H1 (cell line): ENCODE data around the gene AFF1. TPM values are rescaled to one million over a fixed set of nuclear protein-coding genes. Genes with fewer than 3 reads are reported as not detected.

Source experiments
- CTCF ChIA-PET: fragments of 300-600 bp; sonication (Branson Sonifier 250); formaldehyde crosslinking; loops from one replicate; lab custom pipeline; 2021; ENCODE audit not compliant: partially characterized antibody; lab: Charles Lee
- POLR2A ChIA-PET: fragments of 300-600 bp; sonication (Branson Sonifier 250); formaldehyde crosslinking; loops from one replicate; lab custom pipeline; 2021; ENCODE audit warnings: inconsistent platforms; ENCODE audit not compliant: partially characterized antibody; lab: Charles Lee
- DNase-seq, 2 experiments: peaks; one replicate each; pipeline versions ENCODE4 v3.0.0 to v3.0.0-alpha.2; 2010 to 2022; ENCODE audit warnings: low spot score in 2 of 2, low read depth in 1 of 2, mixed read lengths in 1 of 2
- FAIRE-seq: peaks from 2 replicates; lab custom pipeline; 2011; peaks lifted over from hg19 to GRCh38; lab: Jason Lieb, UNC
- H2AFZ ChIP-seq: 2 replicates; pipeline ENCODE4 v1.8.1; 2012; ENCODE audit warnings: low read length, inconsistent platforms
- H2AK5ac ChIP-seq: 2 replicates; pipeline ENCODE4 v1.6.1; 2013; ENCODE audit warnings: low read depth, low read length
- H2BK120ac ChIP-seq: replicated peaks from 2 replicates; pipeline ENCODE3; 2013; ENCODE audit warnings: low read depth, low read length, inconsistent platforms
- H2BK12ac ChIP-seq: 2 replicates; pipeline ENCODE4 v1.6.1; 2013; ENCODE audit warnings: low read depth, low read length
- H2BK15ac ChIP-seq: 2 replicates; pipeline ENCODE4 v1.6.1; 2013; ENCODE audit warnings: low read length
- H2BK20ac ChIP-seq: 2 replicates; pipeline ENCODE4 v1.6.1; 2013; ENCODE audit warnings: low read length
- H2BK5ac ChIP-seq: 2 replicates; pipeline ENCODE4 v1.6.1; 2013; ENCODE audit warnings: low read depth, low read length
- H3K14ac ChIP-seq: 2 replicates; pipeline ENCODE4 v1.6.1; 2013; ENCODE audit warnings: inconsistent platforms; ENCODE audit not compliant: insufficient read length
- H3K18ac ChIP-seq: 2 replicates; pipeline ENCODE4 v1.6.1; 2013; ENCODE audit warnings: low read length; ENCODE audit errors: extremely low read depth
- H3K23ac ChIP-seq: 2 replicates; pipeline ENCODE4 v1.6.1; 2013; ENCODE audit warnings: inconsistent platforms; ENCODE audit not compliant: insufficient read length
- H3K23me2 ChIP-seq: 2 replicates; pipeline ENCODE4 v1.6.1; 2013; ENCODE audit warnings: low read depth, low read length
- H3K27ac ChIP-seq: 2 replicates; pipeline ENCODE4 v1.6.1; 2011; ENCODE audit warnings: low read depth, low read length, inconsistent platforms
- H3K27me3 ChIP-seq, 4 experiments: replicated peaks in 1 of 4; 1 replicate in 1 of 4; 2 replicates in 3 of 4; pipeline versions ENCODE4 v1.6.1 to v1.8.1; 2011 to 2013; ENCODE audit warnings: low read length in 3 of 4, mild to moderate bottlenecking in 3 of 4, inconsistent platforms in 2 of 4, mixed read lengths in 2 of 4, moderate library complexity in 1 of 4; ENCODE audit not compliant: control insufficient read depth in 3 of 4, insufficient read depth in 3 of 4; ENCODE audit errors: extremely low read depth in 1 of 4
- H3K36me3 ChIP-seq, 4 experiments: 2 replicates each; pipeline versions ENCODE4 v1.6.1 to v1.8.1; 2011 to 2013; ENCODE audit warnings: mild to moderate bottlenecking in 4 of 4, low read length in 3 of 4, moderate library complexity in 2 of 4, control low read depth in 1 of 4, inconsistent platforms in 1 of 4; ENCODE audit not compliant: insufficient read depth in 4 of 4, control insufficient read depth in 2 of 4
- H3K4ac ChIP-seq: replicated peaks from 2 replicates; pipeline ENCODE3; 2013; ENCODE audit warnings: low read length, low read depth, mixed read lengths, inconsistent platforms; ENCODE audit not compliant: insufficient read length
- H3K4me1 ChIP-seq, 4 experiments: replicated peaks in 1 of 4; 1 replicate in 1 of 4; 2 replicates in 3 of 4; pipeline versions ENCODE4 v1.6.1 to v1.8.1; 2011 to 2013; ENCODE audit warnings: low read length in 3 of 4, inconsistent platforms in 2 of 4, mixed read lengths in 1 of 4; ENCODE audit not compliant: insufficient read depth in 4 of 4, control insufficient read depth in 3 of 4
- H3K4me2 ChIP-seq, 2 experiments: 2 replicates each; pipeline versions ENCODE4 v1.6.1 to v1.8.1; 2011 to 2013; ENCODE audit warnings: low read depth in 2 of 2, low read length in 2 of 2, control low read depth in 1 of 2, inconsistent platforms in 1 of 2, mild to moderate bottlenecking in 1 of 2; ENCODE audit not compliant: insufficient read depth in 1 of 2
- H3K4me3 ChIP-seq, 4 experiments: fragments of 200-600, 300-600 bp in 1 of 4; sonication (generic), shearing (Covaris generic), sonication (Bioruptor Twin) in 1 of 4; 2 replicates each; pipeline versions ENCODE4 v1.5.1 to v1.8.1; 2011 to 2016; ENCODE audit warnings: low read length in 4 of 4, low read depth in 3 of 4, control low read depth in 2 of 4, inconsistent platforms in 2 of 4, mild to moderate bottlenecking in 2 of 4, mixed read lengths in 1 of 4, moderate library complexity in 1 of 4; ENCODE audit not compliant: insufficient read depth in 2 of 4; ENCODE audit errors: extremely low read depth in 1 of 4
- H3K56ac ChIP-seq: replicated peaks from 2 replicates; pipeline ENCODE3; 2013; ENCODE audit warnings: low read depth, mild to moderate bottlenecking, mixed read lengths, low read length, inconsistent platforms; ENCODE audit not compliant: insufficient read length
- H3K79me1 ChIP-seq: 2 replicates; pipeline ENCODE4 v1.6.1; 2013; ENCODE audit warnings: low read depth, low read length, control low read depth
- H3K79me2 ChIP-seq, 2 experiments: 2 replicates each; pipeline versions ENCODE4 v1.6.1 to v1.8.1; 2012 to 2013; ENCODE audit warnings: low read length in 2 of 2, mild to moderate bottlenecking in 2 of 2, inconsistent platforms in 1 of 2; ENCODE audit not compliant: insufficient read depth in 2 of 2, control insufficient read depth in 1 of 2
- H3K9ac ChIP-seq, 4 experiments: replicated peaks in 1 of 4; 1 replicate in 1 of 4; 2 replicates in 3 of 4; pipeline versions ENCODE4 v1.6.1 to v1.8.1; 2011 to 2013; ENCODE audit warnings: low read depth in 3 of 4, low read length in 3 of 4, control low read depth in 2 of 4, mild to moderate bottlenecking in 2 of 4, moderate library complexity in 2 of 4, inconsistent platforms in 1 of 4; ENCODE audit errors: extremely low read depth in 1 of 4
- H3K9me3 ChIP-seq, 2 experiments: 2 replicates each; pipeline versions ENCODE4 v1.6.1 to v1.8.1; 2012 to 2013; ENCODE audit warnings: mild to moderate bottlenecking in 2 of 2, moderate library complexity in 2 of 2, control low read depth in 1 of 2, inconsistent platforms in 1 of 2, low read depth in 1 of 2, low read length in 1 of 2, mixed read lengths in 1 of 2; ENCODE audit not compliant: insufficient read depth in 2 of 2
- H4K20me1 ChIP-seq, 2 experiments: replicated peaks in 1 of 2; 2 replicates each; pipeline versions ENCODE3 to v1.8.1; 2011 to 2013; ENCODE audit warnings: inconsistent platforms in 2 of 2, low read length in 2 of 2, mild to moderate bottlenecking in 1 of 2; ENCODE audit not compliant: insufficient read depth in 2 of 2, control insufficient read depth in 1 of 2
- H4K5ac ChIP-seq: 2 replicates; pipeline ENCODE4 v1.6.1; 2013; ENCODE audit warnings: low read length, low read depth, mixed read lengths, inconsistent platforms; ENCODE audit not compliant: insufficient read length
- H4K8ac ChIP-seq: 2 replicates; pipeline ENCODE4 v1.8.0; 2013; ENCODE audit warnings: mild to moderate bottlenecking, moderate library complexity, low read length, inconsistent platforms; ENCODE audit not compliant: insufficient read depth; ENCODE audit errors: extremely low read depth
- H4K91ac ChIP-seq: replicated peaks from 2 replicates; pipeline ENCODE3; 2013; ENCODE audit warnings: low read length, mixed read lengths, inconsistent platforms; ENCODE audit not compliant: insufficient read length
- ATF2 ChIP-seq: IDR thresholded peaks from 2 replicates; pipeline ENCODE4 v1.6.1; 2012; ENCODE audit warnings: low read length, inconsistent platforms
- BRCA1 ChIP-seq: IDR thresholded peaks from 2 replicates; pipeline ENCODE4 v1.6.1; 2012; ENCODE audit warnings: low read depth, low read length, improper control_type of control experiment
- CEBPB ChIP-seq: IDR thresholded peaks from 2 replicates; pipeline ENCODE4 v1.6.1; 2012; ENCODE audit warnings: low read depth, low read length
- EP300 ChIP-seq, 2 experiments: IDR thresholded peaks; 1 replicate in 1 of 2; 2 replicates in 1 of 2; pipeline ENCODE4 v1.6.1; 2011 to 2012; ENCODE audit warnings: low read depth in 2 of 2, low read length in 2 of 2, mild to moderate bottlenecking in 2 of 2, borderline replicate concordance in 1 of 2, inconsistent platforms in 1 of 2, moderate library complexity in 1 of 2
- FOSL1 ChIP-seq: IDR thresholded peaks from 2 replicates; pipeline ENCODE4 v1.6.1; 2011; ENCODE audit warnings: mild to moderate bottlenecking, low read depth, low read length, moderate library complexity; ENCODE audit not compliant: insufficient read depth
- GTF2F1 ChIP-seq: IDR thresholded peaks from 2 replicates; pipeline ENCODE4 v1.6.1; 2012; ENCODE audit warnings: low read depth, low read length, improper control_type of control experiment, borderline replicate concordance
- JUN ChIP-seq: IDR thresholded peaks from 2 replicates; pipeline ENCODE4 v1.6.1; 2011; ENCODE audit warnings: low read depth, mild to moderate bottlenecking, improper control_type of control experiment, low read length
- KDM1A ChIP-seq: fragments of 200-600, 300-600 bp; sonication (generic); IDR thresholded peaks from 2 replicates; pipeline ENCODE4 v1.7.1; 2016; ENCODE audit warnings: mild to moderate bottlenecking, low read length, borderline replicate concordance
- NANOG ChIP-seq: IDR thresholded peaks from 2 replicates; pipeline ENCODE4 v1.6.1; 2011; ENCODE audit warnings: low read length, low read depth, mild to moderate bottlenecking, inconsistent platforms; ENCODE audit not compliant: insufficient read depth, poor library complexity, severe bottlenecking
- NRF1 ChIP-seq: IDR thresholded peaks from 2 replicates; pipeline ENCODE4 v1.6.1; 2011; ENCODE audit warnings: mild to moderate bottlenecking, low read depth, low read length, improper control_type of control experiment
- POU5F1 ChIP-seq: IDR thresholded peaks from 2 replicates; pipeline ENCODE4 v1.6.1; 2011; ENCODE audit warnings: low read depth, mild to moderate bottlenecking, low read length, moderate library complexity
- TAF7 ChIP-seq: optimal IDR thresholded peaks from 2 replicates; pipeline ENCODE3; 2011; ENCODE audit warnings: low read depth, mild to moderate bottlenecking, inconsistent platforms, low read length, moderate library complexity, borderline replicate concordance
- TEAD4 ChIP-seq: IDR thresholded peaks from 2 replicates; pipeline ENCODE4 v1.6.1; 2012; ENCODE audit warnings: low read depth, low read length, inconsistent platforms, mixed read lengths
- WGBS, 2 experiments: shearing (Covaris generic) in 1 of 2; methylation state at CpG; one replicate each; pipeline versions ENCODE4 v1.1.6 to v1.1.7; 2013 to 2015; ENCODE audit warnings: low lambda C conversion rate in 2 of 2, mixed read lengths in 2 of 2, inconsistent platforms in 1 of 2, low coverage in 1 of 2, missing lambda C conversion rate in 1 of 2; ENCODE audit not compliant: insufficient replicate concordance in 2 of 2, insufficient coverage in 1 of 2, insufficient read length in 1 of 2; ENCODE audit errors: extremely low coverage in 1 of 2, missing lambda C conversion rate in 1 of 2; 5-methylcytosine and 5-hydroxymethylcytosine counted together
- polyA plus RNA-seq, 7 experiments: library from polyadenylated mRNA; depleted of rRNA in 3 of 7; stranded (reverse) in 5 of 7; unstranded in 2 of 7; fragments of >200 nt in 5 of 7; fragments of 200-250 nt in 2 of 7; gene quantifications; 1 replicate in 5 of 7; 2 replicates in 1 of 7; 4 replicates in 1 of 7; pipeline versions ENCODE4 v1.2.1 to v1.2.3, GENCODE V29; 2011 to 2013; ENCODE audit warnings: missing spikeins in 2 of 7, mixed read lengths in 2 of 7
- total RNA-seq: library from RNA; stranded (reverse); fragmentation: NEBNext Ultra II Directional; extraction: Animal tissue kit (Norgen Biotek cat#: 25700); gene quantifications from 2 replicates; pipeline ENCODE4 v1.2.1, GENCODE V29; 2021

Gene AFF1
- total and polyA plus RNA-seq, 2 of the 8 experiments (the other 6 are each of a cell fraction or from before 2014, with no cell fraction given) = 14.8 to 85.5 TPM

- Histone ChIP-seq H4K20me1 (no peaks in the 10 kb centered on the region), H3K23me2 (no peaks in the 10 kb centered on the region), H3K79me2 (no peaks in the 10 kb centered on the region), H3K18ac (no peak overlapping the region), H4K5ac (no peak overlapping the region), H2AFZ (no peak overlapping the region), H3K9ac (no peak overlapping the region), H3K36me3 (peaks cover 5 to 41% (median 9%) of the 10 kb centered on the region in 4 experiments), H3K14ac (no peak overlapping the region), H3K79me1 (no peaks in the 10 kb centered on the region), H3K27me3 (no peaks in the 10 kb centered on the region), H3K9me3 (no peaks in the 10 kb centered on the region), H3K23ac (no peak overlapping the region), H3K56ac (no peak overlapping the region), H2BK15ac (no peak overlapping the region), H2AK5ac (no peak overlapping the region), H2BK12ac (no peak overlapping the region), H3K4ac (no peak overlapping the region), H3K4me3 (no peak overlapping the region), H3K4me1 (no peaks in the 10 kb centered on the region), H4K91ac (no peak overlapping the region), H3K27ac (no peak overlapping the region), H2BK5ac (no peak overlapping the region), H2BK20ac (no peak overlapping the region), H2BK120ac (no peak overlapping the region), H4K8ac (no peak overlapping the region), H3K4me2 (no peak overlapping the region)
- no peak for FAIRE-seq
- no peak for DNase-seq
- ChIA-PET CTCF (no interaction called here), POLR2A (no interaction called here)
- 88% methylated on average over 3 of the region's 3 CpGs; no CpG with 5 or more reads in 1 of the 2 experiments for WGBS, 2 experiments
- TF ChIP-seq POU5F1 (no peak), GTF2F1 (no peak), JUN (no peak), BRCA1 (no peak), NANOG (no peak), NRF1 (no peak), EP300 (IDR thresholded peaks at IDR 0.05; ENCODE audit: borderline replicate concordance in 1 of 2, low read depth in 2 of 2, low read length in 2 of 2) (no peak), KDM1A (no peak), FOSL1 (no peak), TEAD4 (no peak), CEBPB (no peak), ATF2 (no peak), TAF7 (no peak)
These were observed 174.3 kb downstream of the AFF1 start for GRCh38 chr4:87109121-87109520.
